ENCODE results near the gene DZIP1.

The DZIP1 gene

DNA sequence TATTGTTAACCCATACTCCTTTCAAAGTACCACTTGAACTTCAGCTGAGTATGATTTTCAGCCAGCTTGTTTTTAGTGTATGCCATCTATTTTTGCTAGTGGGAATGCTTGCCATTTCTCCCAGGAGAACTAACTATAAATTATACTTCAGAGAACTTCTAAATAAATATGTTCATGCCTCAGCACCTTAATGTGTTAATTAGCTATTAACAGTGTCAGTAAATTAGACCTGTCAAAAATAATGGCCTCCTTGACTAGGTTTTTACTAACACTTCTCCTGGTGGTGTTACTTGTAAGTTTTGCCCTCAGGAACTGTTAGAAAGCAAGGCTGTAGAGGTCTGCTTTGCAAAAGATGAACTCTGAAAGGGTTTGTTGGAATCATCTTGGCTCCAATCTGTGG lies 87.5 kb downstream of the DZIP1 start:
- DNase-seq (ENCODE audit: low spot score), result no peak
- TF ChIP-seq, protein P1, sequence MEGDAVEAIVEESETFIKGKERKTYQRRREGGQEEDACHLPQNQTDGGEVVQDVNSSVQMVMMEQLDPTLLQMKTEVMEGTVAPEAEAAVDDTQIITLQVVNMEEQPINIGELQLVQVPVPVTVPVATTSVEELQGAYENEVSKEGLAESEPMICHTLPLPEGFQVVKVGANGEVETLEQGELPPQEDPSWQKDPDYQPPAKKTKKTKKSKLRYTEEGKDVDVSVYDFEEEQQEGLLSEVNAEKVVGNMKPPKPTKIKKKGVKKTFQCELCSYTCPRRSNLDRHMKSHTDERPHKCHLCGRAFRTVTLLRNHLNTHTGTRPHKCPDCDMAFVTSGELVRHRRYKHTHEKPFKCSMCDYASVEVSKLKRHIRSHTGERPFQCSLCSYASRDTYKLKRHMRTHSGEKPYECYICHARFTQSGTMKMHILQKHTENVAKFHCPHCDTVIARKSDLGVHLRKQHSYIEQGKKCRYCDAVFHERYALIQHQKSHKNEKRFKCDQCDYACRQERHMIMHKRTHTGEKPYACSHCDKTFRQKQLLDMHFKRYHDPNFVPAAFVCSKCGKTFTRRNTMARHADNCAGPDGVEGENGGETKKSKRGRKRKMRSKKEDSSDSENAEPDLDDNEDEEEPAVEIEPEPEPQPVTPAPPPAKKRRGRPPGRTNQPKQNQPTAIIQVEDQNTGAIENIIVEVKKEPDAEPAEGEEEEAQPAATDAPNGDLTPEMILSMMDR (IDR thresholded peaks at IDR 0.05; ENCODE audit: borderline replicate concordance, control extremely low read depth, extremely low read depth, insufficient read depth, missing control alignments), result no peak
- in situ Hi-C loops (cut with MboI; ENCODE audit: low sequenced_read_pairs, unreplicated experiment), result no loop called here

DNA sequence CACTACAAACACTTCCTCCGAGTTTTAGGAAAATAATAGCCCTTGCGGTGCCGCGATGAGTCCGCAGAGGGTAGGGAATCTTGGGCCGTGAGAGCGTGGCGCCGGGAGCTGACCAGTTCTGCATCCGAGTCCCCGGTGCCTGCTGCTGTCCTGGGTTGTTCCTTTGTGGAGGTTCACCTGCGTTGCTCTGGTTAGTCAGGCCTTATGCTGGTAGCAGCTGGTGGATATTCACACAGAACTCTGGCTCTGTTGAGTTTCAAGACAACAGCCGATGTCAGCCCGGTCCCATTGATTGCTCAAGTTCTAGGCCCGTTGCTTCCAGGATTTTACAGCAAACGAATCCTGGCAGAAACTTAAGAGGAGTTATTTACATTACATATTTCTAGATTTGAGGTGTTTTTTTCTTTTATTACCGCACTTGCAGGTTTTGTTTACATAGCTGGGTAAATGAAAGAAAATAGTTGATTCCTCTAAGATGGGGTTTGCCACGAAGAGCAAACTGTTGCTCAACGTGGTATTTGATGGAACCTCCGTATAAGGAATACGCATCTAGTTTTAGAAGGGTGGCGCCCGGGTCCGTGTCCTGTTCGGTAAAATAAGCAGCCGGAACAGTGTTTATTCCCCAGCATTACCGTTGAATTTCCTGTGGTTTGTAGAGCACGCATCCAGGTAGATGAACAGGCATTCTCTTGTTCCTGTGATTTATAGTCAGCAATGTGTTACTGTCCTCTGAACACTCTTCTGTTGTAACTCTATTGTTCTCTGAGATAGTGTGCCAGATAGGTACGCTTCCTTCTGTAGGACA lies 90.7 kb downstream of the DZIP1 start:
- DNase-seq (ENCODE audit: low spot score), result peak; percentile 22
- TF ChIP-seq, protein P1 (IDR thresholded peaks at IDR 0.05; ENCODE audit: borderline replicate concordance, control extremely low read depth, extremely low read depth, insufficient read depth, missing control alignments), result no peak
- in situ Hi-C loops (cut with MboI; ENCODE audit: low sequenced_read_pairs, unreplicated experiment), result no loop called here

DNA sequence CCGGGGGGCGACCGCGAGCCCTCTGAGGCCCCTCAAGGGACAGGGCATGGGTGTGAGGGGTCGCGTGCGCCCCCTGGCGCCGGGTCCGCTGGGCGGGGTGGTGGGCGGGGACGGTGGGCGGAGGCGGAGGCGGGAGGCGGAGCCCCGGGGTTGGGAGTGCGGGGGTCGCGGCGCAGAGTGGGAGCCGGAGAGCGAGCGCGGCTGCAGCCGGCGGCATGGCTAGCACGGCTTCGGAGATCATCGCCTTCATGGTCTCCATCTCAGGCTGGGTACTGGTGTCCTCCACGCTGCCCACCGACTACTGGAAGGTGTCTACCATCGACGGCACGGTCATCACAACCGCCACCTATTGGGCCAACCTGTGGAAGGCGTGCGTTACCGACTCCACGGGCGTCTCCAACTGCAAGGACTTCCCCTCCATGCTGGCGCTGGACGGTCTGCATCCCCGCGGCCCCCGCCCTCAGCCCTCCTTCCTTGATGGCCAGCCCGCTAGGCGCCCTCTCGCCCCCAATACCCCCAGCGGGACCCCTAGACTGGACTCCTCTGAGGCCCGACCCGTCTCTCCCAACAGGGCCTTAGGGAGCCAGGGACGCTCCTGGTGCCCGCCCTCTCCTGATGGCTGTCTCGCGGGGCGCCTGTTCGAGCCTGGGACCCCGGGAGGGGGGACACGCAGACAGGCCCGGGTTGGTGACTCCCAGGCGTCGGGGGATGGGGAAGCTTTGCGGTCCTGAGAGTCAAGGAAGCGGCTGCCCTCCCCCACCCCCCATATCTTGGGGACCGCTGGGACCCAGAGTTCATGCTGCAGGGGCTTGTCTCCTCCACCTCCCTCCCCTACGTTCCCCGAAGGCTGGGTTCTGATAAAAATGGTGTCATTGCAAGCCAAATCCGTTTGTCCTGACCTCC lies 91.7 kb downstream of the DZIP1 start, which contains the start of gene CLDN10:
Gene CLDN10 (plus strand): TSS at position 182 of the 903 bp plus-strand sequence. CDS start 34 bp downstream, at position 216.
- peak; percentile 38 for DNase-seq (ENCODE audit: low spot score)
- TF ChIP-seq, protein P1 (IDR thresholded peaks at IDR 0.05; ENCODE audit: borderline replicate concordance, control extremely low read depth, extremely low read depth, insufficient read depth, missing control alignments), result no peak

DNA sequence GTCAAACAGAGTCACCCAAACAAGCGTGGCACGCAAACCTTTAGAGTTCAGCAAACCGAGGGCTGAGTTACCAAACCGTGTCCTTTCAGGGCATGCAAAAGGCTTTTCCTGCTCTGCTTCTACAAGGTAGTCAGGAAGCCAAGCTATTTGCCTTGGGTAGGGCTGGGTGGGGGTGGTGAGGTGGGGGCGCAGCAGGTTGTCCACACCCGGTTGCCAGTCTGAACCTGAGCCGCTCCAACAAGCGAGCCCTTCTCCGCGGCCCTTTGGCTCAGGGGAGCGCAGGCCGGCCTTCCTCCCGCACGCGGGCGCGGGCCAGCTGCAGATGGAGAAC lies 92.3 kb downstream of the DZIP1 start:
- in situ Hi-C loops (cut with MboI; ENCODE audit: low sequenced_read_pairs, unreplicated experiment), result no loop called here
- TF ChIP-seq, protein P1 (IDR thresholded peaks at IDR 0.05; ENCODE audit: borderline replicate concordance, control extremely low read depth, extremely low read depth, insufficient read depth, missing control alignments), result no peak
- DNase-seq (ENCODE audit: low spot score), result no peak

More for the DNA sequence above, 91.7 kb downstream of the DZIP1 start, which contains the start of gene CLDN10:
- in situ Hi-C loops (cut with MboI; ENCODE audit: low sequenced_read_pairs, unreplicated experiment), result no loop called here

DNA sequence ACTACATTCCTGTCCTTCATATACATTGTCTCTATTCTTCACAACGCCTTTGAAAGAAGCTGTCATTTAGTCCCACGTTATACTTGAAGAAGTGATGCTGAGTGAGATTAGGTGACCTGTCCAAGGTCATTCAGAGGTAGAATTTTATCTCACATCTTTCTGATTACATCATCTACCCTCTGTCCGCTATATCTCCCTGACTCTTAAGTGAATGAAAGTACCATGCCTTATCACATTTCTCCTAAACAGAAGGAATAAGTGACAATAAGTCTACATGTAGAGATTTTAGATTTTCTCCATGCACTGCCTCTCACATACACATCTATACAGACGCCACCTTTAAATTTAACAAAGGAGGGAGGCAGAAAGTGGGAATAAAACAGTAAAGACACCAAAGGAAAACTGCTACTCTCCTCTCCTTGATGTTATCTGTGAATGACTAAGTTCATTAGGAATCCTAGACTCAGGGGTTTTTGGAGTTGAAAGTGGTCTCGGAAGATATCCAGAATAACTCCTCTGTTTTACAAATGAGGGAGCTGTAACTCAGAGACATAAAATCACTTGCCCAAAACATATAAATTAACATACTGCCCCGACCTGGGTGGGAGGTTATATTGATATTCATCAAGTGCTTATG lies 96.9 kb downstream of the DZIP1 start:
- DNase-seq (ENCODE audit: low spot score), result no peak
- in situ Hi-C loops (cut with MboI; ENCODE audit: low sequenced_read_pairs, unreplicated experiment), result loop anchor here (25.0 kb wide), 2 partner anchors 115 to 290 kb away; no protein-coding TSS in a partner anchor

More for the DNA sequence above, 96.9 kb downstream of the DZIP1 start:
- TF ChIP-seq, protein P1 (IDR thresholded peaks at IDR 0.05; ENCODE audit: borderline replicate concordance, control extremely low read depth, extremely low read depth, insufficient read depth, missing control alignments), result no peak
